H9 (cell line): ENCODE data around the gene BCL11B. TPM values are rescaled to one million over a fixed set of nuclear protein-coding genes. Genes with fewer than 3 reads are reported as not detected.

ENCODE experiments used
- DNase-seq: peaks from one replicate; pipeline ENCODE4 v3.0.0-alpha.2; 2017
- H2AFZ ChIP-seq: one replicate; pipeline ENCODE4 v1.6.1; 2013; ENCODE audit warnings: mild to moderate bottlenecking, low read length, control low read depth, moderate library complexity
- H2AK5ac ChIP-seq: 2 replicates; pipeline ENCODE4 v1.6.1; 2013; ENCODE audit warnings: low read length, control low read depth, mixed read lengths; ENCODE audit not compliant: insufficient read length
- H2BK120ac ChIP-seq: one replicate; pipeline ENCODE4 v1.6.1; 2013; ENCODE audit warnings: low read depth, mild to moderate bottlenecking, low read length, control low read depth, inconsistent platforms; ENCODE audit not compliant: poor library complexity, severe bottlenecking
- H2BK12ac ChIP-seq: 2 replicates; pipeline ENCODE4 v1.6.1; 2013; ENCODE audit warnings: low read length, control low read depth, mixed read lengths, low read depth; ENCODE audit not compliant: insufficient read length
- H2BK15ac ChIP-seq: 2 replicates; pipeline ENCODE4 v1.6.1; 2013; ENCODE audit warnings: low read depth, low read length, control low read depth
- H2BK20ac ChIP-seq: one replicate; pipeline ENCODE4 v1.6.1; 2013; ENCODE audit warnings: low read depth, mild to moderate bottlenecking, low read length, control low read depth, inconsistent platforms; ENCODE audit not compliant: poor library complexity, severe bottlenecking
- H2BK5ac ChIP-seq: 2 replicates; pipeline ENCODE4 v1.6.1; 2013; ENCODE audit warnings: low read length, control low read depth, mixed read lengths; ENCODE audit not compliant: insufficient read length
- H3K14ac ChIP-seq: 2 replicates; pipeline ENCODE4 v1.6.1; 2013; ENCODE audit warnings: low read length, control low read depth; ENCODE audit not compliant: insufficient read depth
- H3K18ac ChIP-seq: 2 replicates; pipeline ENCODE4 v1.6.1; 2013; ENCODE audit warnings: low read depth, mild to moderate bottlenecking, mixed read lengths, low read length, control low read depth; ENCODE audit not compliant: insufficient read length
- H3K23ac ChIP-seq: 2 replicates; pipeline ENCODE4 v1.6.1; 2013; ENCODE audit warnings: low read length, control low read depth, mixed read lengths, low read depth; ENCODE audit not compliant: insufficient read length
- H3K23me2 ChIP-seq: 2 replicates; pipeline ENCODE4 v1.6.1; 2013; ENCODE audit warnings: low read depth, mild to moderate bottlenecking, mixed read lengths, low read length, control low read depth; ENCODE audit not compliant: insufficient read length, poor library complexity, severe bottlenecking
- H3K27ac ChIP-seq: 2 replicates; pipeline ENCODE4 v1.5.1; 2013; ENCODE audit warnings: low read length, control low read depth, mixed read lengths, low read depth; ENCODE audit not compliant: insufficient read length
- H3K27me3 ChIP-seq: 2 replicates; pipeline ENCODE4 v1.6.1; 2013; ENCODE audit warnings: low read length, control low read depth, inconsistent platforms; ENCODE audit not compliant: insufficient read depth
- H3K4ac ChIP-seq: 2 replicates; pipeline ENCODE4 v1.6.1; 2013; ENCODE audit warnings: low read depth, mild to moderate bottlenecking, control low read depth, inconsistent platforms, low read length, moderate library complexity
- H3K4me1 ChIP-seq: 2 replicates; pipeline ENCODE4 v1.6.1; 2013; ENCODE audit warnings: low read length, control low read depth, inconsistent platforms; ENCODE audit not compliant: insufficient read depth
- H3K4me2 ChIP-seq: 2 replicates; pipeline ENCODE4 v1.6.1; 2013; ENCODE audit warnings: low read length, control low read depth, mixed read lengths; ENCODE audit not compliant: insufficient read length, insufficient read depth
- H3K56ac ChIP-seq: 2 replicates; pipeline ENCODE4 v1.6.1; 2013; ENCODE audit warnings: low read depth, mild to moderate bottlenecking, mixed read lengths, low read length, control low read depth; ENCODE audit not compliant: insufficient read length
- H3K79me1 ChIP-seq: 2 replicates; pipeline ENCODE4 v1.6.1; 2013; ENCODE audit warnings: low read depth, mild to moderate bottlenecking, moderate library complexity, low read length, control low read depth, inconsistent platforms; ENCODE audit not compliant: insufficient read depth, poor library complexity, severe bottlenecking
- H3K79me2 ChIP-seq: 2 replicates; pipeline ENCODE4 v1.6.1; 2013; ENCODE audit warnings: low read length, control low read depth, inconsistent platforms; ENCODE audit not compliant: insufficient read depth
- H3K9ac ChIP-seq: 2 replicates; pipeline ENCODE4 v1.6.1; 2013; ENCODE audit warnings: low read length, control low read depth, mixed read lengths; ENCODE audit not compliant: insufficient read length; ENCODE audit errors: extremely low read depth
- H3K9me3 ChIP-seq: one replicate; pipeline ENCODE4 v1.6.1; 2013; ENCODE audit warnings: low read depth, low read length, inconsistent platforms; ENCODE audit not compliant: control insufficient read depth
- H3T11ph ChIP-seq: one replicate; pipeline ENCODE4 v1.6.1; 2013; ENCODE audit warnings: mild to moderate bottlenecking, low read length, control low read depth, inconsistent platforms
- H4K20me1 ChIP-seq: one replicate; pipeline ENCODE4 v1.6.1; 2013; ENCODE audit not compliant: control insufficient read depth, insufficient read length, insufficient read depth
- H4K5ac ChIP-seq: 2 replicates; pipeline ENCODE4 v1.6.1; 2013; ENCODE audit warnings: low read depth, mild to moderate bottlenecking, mixed read lengths, low read length, control low read depth; ENCODE audit not compliant: insufficient read length
- H4K8ac ChIP-seq: replicated peaks from 2 replicates; pipeline ENCODE4 v1.6.1; 2013; ENCODE audit warnings: low read length, control low read depth, mixed read lengths, low read depth; ENCODE audit not compliant: insufficient read length
- H4K91ac ChIP-seq: 2 replicates; pipeline ENCODE4 v1.6.1; 2013; ENCODE audit warnings: low read depth, mild to moderate bottlenecking, moderate library complexity, mixed read lengths, low read length, control low read depth; ENCODE audit not compliant: insufficient read length
- H3K27ac Mint-ChIP-seq, 3 experiments: 2 replicates in 2 of 3; 3 replicates in 1 of 3; pipeline ENCODE4 v1.8.0; 2020 to 2021; ENCODE audit warnings: mixed read lengths in 3 of 3, mild to moderate bottlenecking in 1 of 3, moderate library complexity in 1 of 3
- H3K27me3 Mint-ChIP-seq: 2 replicates; pipeline ENCODE4 v1.8.0; 2021; ENCODE audit warnings: low read depth, mild to moderate bottlenecking, moderate library complexity, mixed read lengths
- H3K36me3 Mint-ChIP-seq, 3 experiments: 2 replicates in 2 of 3; 3 replicates in 1 of 3; pipeline ENCODE4 v1.8.0; 2020 to 2021; ENCODE audit warnings: low read depth in 3 of 3, mixed read lengths in 3 of 3; ENCODE audit not compliant: insufficient read depth in 1 of 3
- H3K4me1 Mint-ChIP-seq, 2 experiments: 2 replicates each; pipeline ENCODE4 v1.8.0; 2020; ENCODE audit warnings: mixed read lengths in 2 of 2
- H3K4me3 Mint-ChIP-seq, 2 experiments: 2 replicates in 1 of 2; 3 replicates in 1 of 2; pipeline ENCODE4 v1.8.0; 2020 to 2021; ENCODE audit warnings: mild to moderate bottlenecking in 2 of 2, mixed read lengths in 2 of 2, moderate library complexity in 1 of 2
- H3K9me3 Mint-ChIP-seq, 2 experiments: 2 replicates in 1 of 2; 3 replicates in 1 of 2; pipeline ENCODE4 v1.8.0; 2020; ENCODE audit warnings: mild to moderate bottlenecking in 2 of 2, mixed read lengths in 2 of 2, moderate library complexity in 1 of 2
- CTCF ChIP-seq: fragments of 200-600 bp; sonication (generic); conservative IDR thresholded peaks from 3 replicates; pipeline ENCODE4 v1.8.0; 2021; ENCODE audit warnings: antibody characterized with exemption, mild to moderate bottlenecking
- WGBS: extraction: QIAGEN DNeasy Blood & Tissue Kit; methylation state at CpG from one replicate; pipeline ENCODE4 v1.1.7; 2013; ENCODE audit warnings: missing lambda C conversion rate, low lambda C conversion rate, mixed read lengths; ENCODE audit not compliant: insufficient read length; ENCODE audit errors: extremely low coverage; 5-methylcytosine and 5-hydroxymethylcytosine counted together
- total RNA-seq: library from RNA; stranded (reverse); gene quantifications from 2 replicates; pipeline ENCODE4 v1.2.1, GENCODE V29; 2021

The BCL11B gene
- total RNA-seq, 1 experiment from 2014 or later, result 4.9 TPM

GRCh38 chr14:99173506-99173905, 98.5 kb downstream of the BCL11B start:
- H3K23me2 ChIP-seq, result no peaks in the 10 kb centered on the region
- Mint-ChIP-seq H3K4me3 (no peak overlapping the region), H3K27me3 (no peaks in the 10 kb centered on the region), H3K27ac (no peak overlapping the region), H3K9me3 (no peaks in the 10 kb centered on the region), H3K36me3 (peaks cover 0 to 7% (median 4%) of the 10 kb centered on the region in 3 experiments; a peak in 3 of 7 replicates), H3K4me1 (peaks cover 13 to 20% of the 10 kb centered on the region in 2 experiments)
- H3K79me2 ChIP-seq, result no peaks in the 10 kb centered on the region
- no peak overlapping the region for H2BK20ac ChIP-seq
- no peak overlapping the region for H2AFZ ChIP-seq
- H2BK120ac ChIP-seq, result no peak overlapping the region
- H3K27me3 ChIP-seq, result no peaks in the 10 kb centered on the region
- no peak overlapping the region for H3K4ac ChIP-seq
- H3T11ph ChIP-seq, result no peak overlapping the region
- H3K23ac ChIP-seq, result no peak overlapping the region
- no peaks in the 10 kb centered on the region for H3K79me1 ChIP-seq
- H4K20me1 ChIP-seq, result no peaks in the 10 kb centered on the region
- no peaks in the 10 kb centered on the region for H3K9me3 ChIP-seq
- no peak for TF ChIP-seq CTCF
- no peak overlapping the region for H3K18ac ChIP-seq
- no peak overlapping the region for H4K5ac ChIP-seq
- no peaks in the 10 kb centered on the region for H3K4me1 ChIP-seq
- H4K8ac ChIP-seq, result no peak overlapping the region
- no peak overlapping the region for H3K4me2 ChIP-seq
- no peak overlapping the region for H3K9ac ChIP-seq
- no peak overlapping the region for H2BK12ac ChIP-seq
- H3K27ac ChIP-seq, result no peak overlapping the region
- H3K56ac ChIP-seq, result no peak overlapping the region
- WGBS, result no CpG with 5 or more reads among the region's 3 CpGs
- no peak overlapping the region for H3K14ac ChIP-seq
- no peak overlapping the region for H2AK5ac ChIP-seq
- DNase-seq, result no peak
- no peak overlapping the region for H4K91ac ChIP-seq
- no peak overlapping the region for H2BK5ac ChIP-seq
- H2BK15ac ChIP-seq, result no peak overlapping the region
